ENCODE measurements around the gene ZNF776.
A peak's percentile ranks its signal among the peaks of the same experiment; 100 is the strongest.
"Not testable (repeated sequence)": the region's sequence is repeated elsewhere in the genome, so short reads cannot be mapped to it uniquely, and the experiment has no call there.

ZNF776 gene

DNA sequence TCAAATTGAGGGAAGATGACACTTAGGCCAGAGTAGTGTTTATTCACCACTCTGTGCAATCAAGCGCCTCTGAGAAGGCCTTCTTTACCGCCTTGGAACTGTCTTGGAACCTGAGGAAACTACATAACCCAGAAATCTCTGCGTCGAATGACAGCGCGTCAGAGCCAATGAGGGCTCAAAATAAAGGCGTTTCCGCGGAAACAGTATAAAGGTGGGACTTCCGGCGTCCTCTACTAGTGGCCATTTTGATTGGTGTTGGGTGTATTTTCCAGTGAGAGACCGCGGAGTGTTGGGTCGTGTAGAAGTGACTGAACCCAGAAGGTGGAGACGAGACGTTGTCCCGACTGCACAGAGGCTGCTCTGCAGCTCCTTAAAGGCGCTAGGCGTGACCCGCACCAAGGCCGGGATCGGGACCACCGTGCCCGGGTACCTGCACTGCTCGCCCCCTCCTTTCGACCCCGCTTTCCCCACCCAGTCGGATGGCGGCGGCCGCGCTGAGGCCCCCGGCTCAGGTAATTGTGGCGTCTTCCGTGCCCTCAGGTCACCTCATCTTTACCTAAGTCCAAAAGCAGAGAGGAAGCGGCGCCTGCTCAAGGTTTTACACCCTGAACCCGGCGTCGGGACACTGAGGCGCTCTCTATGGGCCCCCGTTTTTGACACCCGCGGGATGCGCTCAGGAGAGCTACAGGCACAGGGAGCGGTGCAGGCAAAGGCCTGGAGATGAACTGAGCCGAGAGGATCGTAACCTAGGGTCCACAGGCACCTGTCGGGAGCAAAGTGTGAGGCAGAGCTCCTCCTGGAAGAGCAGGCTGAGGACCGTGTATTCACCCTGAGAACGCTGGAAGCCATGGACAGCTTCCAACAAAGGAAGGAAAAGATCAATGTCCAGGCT, at the start of gene ZNF776:
ZNF776 (plus strand) TSS at position 236 of the 892 bp plus-strand sequence; CDS start at position 480, 244 bp downstream.
- peak; percentile 92 for DNase-seq

DNA sequence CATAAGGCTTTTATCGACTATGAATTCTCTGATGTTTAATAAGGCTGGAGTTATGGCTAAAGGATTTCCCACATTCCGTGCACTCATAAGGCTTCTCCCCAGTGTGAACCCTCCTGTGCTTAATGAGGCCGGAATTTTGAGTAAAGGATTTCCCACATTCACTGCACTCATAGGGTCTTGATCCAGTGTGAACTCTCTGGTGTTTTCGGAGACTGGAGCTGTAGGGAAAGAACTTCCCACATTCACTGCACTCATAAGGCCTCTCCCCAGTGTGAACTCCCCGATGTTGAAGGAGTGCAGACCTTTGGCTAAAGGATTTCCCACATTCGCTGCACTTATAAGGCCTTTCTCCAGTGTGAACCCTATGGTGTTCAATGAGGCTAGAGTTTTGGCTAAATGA, 45.0 kb upstream of the ZNF776 start:
- no peak for DNase-seq

DNA sequence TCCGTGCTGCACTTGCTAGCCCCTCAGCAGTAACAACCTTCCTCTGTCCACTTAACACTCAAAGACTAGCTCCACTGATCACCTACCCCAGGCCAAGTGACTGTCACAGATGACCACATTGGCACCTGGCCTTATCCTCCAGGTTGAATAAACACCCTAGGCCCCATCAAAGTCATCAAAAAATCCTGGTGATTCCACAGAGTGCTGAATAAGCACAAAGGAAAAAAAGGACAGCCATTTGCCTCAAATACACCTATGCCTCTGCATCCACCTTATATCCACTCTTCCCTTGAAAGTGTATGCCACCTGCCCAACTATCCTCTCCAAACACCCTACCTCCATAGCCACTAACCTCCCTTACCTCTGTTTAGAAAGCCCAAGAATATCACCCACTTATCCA, 40.3 kb upstream of the ZNF776 start:
- no peak for DNase-seq

DNA sequence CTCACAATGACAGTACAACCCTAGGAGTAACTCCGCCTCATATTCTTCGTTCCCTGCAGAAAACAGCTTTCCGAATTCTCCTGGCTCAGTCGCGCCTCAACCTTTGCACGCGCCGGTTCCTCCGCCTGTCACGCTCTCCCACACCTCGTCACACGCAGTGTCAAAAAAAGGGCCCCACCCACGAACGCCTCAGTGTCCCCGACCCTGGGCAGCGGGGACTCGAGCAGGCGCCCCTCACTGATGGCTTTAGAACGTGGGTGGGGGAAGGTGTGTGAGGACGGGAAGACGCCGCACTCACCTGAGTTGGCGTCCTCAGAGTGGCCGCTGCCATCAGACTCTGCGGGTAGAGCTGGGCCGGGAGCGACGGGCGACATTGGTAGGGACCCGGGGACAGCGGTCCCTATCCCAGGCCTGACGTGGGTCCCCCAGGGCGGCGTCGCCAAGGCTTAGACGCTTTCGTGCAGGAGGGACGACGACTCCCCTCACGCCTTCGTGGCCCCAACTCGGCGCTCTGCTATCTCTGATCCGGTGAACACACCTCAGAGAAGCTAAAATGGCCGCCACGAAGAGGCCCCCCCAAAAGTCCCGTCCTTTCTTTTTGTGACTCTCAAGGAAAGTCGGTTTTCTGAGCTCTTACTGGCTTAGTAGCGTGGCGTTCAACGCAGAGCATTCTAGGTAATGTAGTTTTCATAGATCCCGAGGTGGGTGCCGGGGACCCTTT, 37.8 kb upstream of the ZNF776 start, which contains the start of gene ZNF154:
ZNF154 (minus strand) TSS at position 564 of the 721 bp plus-strand sequence; CDS start at position 331, 233 bp downstream.
- DNase-seq, result no peak

DNA sequence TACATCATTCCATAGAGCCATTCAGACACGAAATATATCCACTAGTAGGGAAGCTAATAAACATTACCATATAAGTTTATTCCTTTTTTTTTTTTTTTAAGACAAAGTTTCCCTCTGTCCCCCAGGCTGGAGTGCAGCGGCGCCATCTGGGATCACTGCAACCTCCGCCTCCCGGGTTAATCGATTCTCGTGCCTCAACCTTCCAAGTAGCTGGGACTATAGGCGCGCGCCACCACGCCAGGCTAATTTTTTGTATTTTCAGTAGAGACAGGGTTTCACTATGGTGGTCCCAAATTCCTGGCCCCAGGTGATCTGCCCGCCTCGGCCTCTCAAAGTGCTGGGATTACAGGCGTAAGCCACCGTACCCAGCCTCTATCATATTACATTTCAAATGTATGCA, 37.0 kb upstream of the ZNF776 start:
- no peak for DNase-seq

DNA sequence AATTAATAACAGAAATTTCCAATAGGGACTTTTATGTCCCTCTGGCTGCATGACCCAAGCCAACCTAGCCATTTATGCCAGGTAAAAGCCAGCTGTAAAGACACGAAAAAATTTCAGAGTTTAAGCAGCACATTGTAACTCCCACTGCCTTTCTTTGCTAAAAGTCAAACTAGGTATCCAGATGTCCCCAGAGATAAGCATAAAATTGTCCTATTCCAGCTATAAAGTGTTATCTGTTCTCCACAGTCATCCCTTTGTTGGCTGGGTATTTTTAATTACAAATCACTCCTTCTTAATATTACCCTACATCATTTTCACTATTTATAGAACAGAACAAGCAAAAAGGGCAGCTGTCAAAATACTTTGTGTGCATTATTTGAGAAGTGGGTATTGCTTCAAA, 34.4 kb upstream of the ZNF776 start:
- DNase-seq, result no peak

DNA sequence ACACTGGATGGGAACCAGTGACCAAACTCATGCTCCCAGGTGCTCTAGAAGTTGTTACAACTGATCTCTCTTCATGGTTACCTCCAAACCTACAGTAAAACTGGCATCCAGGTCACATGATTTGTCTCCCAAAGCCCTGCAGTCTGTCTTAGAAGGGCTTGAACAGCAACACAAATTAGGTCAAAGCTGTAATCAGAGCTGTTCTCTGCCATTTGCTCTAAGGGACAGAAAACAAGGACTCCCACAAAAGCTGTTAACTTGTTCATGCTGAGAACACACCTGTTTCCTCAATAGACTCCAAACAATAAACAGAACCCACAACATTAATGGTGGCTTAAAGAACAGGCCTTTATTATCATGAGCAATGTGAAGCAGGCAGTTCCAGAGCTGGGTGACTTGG, 27.2 kb upstream of the ZNF776 start:
- DNase-seq, result peak; percentile 74

DNA sequence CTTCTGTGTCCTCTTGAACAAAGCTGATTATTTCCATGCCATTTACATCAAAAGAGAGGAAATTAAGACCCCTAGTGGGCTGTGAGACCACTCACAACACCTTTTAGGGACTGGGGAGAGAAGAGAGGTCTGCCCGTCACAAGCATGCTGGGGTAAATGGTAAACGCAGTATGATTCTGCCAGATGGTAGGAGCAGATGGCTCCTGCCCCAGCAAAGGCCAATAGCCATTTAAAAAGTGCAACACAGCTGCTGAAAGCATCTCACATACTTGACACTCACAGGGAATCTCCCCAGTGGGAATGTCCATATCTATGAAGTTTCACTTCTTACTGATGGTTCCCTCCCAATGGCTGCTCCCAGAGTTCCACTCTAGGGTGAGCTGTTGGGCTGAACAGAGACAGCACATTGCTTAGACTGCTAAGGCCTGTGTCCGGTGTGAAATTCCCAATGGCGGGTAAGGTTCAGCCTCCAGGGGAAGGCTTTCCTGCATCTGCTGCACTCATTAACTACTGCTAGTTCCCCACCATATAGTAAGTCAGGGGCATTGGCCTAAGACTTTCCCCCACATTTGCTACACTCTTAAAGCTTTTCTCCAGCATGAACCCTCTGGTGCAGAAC, 26.6 kb upstream of the ZNF776 start:
- peak; percentile 76 for DNase-seq

DNA sequence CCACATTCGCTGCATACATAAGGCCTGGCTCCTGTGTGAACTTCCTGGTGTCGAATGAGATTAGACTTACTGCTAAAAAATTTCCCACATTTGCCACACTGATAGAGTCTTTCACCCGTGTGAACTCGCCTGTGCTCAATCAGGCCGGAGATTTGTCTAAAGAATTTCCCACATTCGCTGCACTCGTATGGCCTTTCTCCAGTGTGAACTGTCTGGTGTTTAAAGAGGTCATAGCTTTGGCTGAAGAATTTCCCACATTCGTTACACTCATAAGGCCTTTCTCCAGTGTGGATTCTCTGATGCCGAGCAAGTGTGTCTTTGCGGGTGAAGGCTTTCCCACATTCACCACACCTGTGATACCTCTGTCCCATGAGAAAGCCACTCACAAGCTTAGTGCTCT, 25.7 kb upstream of the ZNF776 start:
- no peak for DNase-seq

DNA sequence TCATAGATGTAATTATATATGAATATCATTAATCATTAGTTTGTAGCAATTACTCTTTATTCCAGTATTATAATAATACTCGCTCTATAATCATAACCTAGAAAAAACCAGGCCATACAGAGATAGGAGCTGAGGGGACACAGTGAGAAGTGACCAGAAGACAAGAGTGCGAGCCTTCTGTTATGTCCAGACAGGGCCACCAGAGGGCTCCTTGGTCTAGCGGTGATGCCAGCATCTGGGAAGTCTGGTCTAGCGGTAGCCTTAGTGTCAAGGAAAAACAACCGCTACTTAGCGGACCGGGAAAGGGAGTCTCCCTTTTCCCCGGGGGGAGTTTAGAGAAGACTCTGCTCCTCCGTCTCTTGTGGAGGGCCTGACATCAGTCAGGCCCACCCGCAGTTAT, 8.3 kb upstream of the ZNF776 start:
- not testable (repeated sequence) for DNase-seq

DNA sequence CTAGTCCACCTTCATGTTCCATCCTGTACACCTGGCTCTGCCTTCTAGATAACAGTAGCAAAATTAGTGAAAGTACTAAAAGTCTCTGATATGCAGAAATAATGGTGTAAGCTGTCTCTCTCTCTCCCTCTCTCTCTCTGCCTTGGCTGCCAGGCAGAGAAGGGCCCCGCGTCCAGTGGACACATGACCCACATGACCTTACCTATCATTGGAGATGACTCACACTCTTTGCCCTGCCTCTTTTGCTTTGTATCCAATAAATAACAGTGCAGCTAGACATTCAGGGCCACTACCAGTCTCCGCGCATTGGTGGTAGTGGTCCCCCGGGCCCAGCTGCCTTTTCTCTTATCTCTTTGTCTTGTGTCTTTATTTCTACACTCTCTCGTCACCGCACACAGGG, 7.8 kb upstream of the ZNF776 start:
- DNase-seq, result not testable (repeated sequence)

DNA sequence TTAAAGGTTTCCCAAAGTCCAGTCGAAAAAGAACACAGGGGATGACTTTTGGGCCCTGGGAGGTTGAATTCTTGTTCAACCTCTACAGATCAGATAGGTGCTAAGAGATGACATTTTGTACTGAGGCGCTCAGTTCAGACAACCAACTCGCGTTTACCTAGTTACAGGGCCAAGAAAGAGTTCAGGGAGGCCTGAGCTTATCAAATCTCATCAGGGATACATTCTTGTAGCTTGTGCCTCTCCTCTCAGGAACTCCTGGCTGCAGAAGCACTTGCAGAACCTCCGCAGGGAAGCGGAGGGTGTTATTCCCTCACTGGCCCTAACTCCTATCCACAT, 825 bp downstream of the ZNF776 start:
- no peak for DNase-seq

DNA sequence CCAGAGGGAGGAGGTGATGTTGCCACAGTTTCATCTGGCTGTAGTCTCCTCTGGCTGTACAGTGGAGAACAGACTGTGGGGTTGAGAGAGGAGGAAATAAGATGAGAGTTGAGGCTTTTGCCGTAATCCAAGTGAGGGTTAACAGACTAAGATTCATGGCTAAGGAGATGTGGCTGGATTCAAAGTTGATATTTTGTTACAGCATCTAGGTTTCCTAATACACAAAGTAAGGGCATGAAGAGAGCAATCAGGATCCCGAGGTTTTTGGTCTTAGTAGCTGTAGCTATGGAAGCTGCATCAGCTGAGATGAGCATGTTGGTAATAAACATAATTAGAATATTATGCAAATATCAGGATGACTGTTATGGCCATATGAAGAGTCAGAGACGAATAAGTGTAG, 1.4 kb downstream of the ZNF776 start:
- no peak for DNase-seq

DNA sequence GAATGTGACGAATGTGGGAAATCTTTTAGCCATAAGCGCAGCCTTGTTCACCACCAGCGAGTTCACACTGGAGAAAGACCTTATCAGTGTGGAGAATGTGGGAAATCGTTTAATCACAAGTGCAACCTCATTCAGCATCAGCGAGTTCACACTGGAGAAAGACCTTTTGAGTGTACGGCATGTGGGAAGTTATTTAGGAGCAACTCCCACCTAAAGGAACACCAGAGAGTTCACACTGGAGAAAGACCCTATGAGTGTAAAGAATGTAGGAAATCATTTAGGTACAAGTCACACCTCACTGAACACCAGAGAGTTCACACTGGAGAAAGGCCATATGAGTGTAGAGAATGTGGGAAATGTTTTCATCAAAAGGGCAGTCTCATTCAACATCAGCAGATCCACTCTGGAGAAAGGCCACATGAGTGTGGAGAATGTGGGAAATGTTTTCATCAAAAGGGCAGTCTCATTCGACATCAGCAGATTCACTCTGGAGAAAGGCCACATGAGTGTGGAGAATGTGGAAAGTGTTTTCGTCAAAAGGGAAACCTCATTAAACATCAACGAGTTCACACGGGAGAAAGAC, 7.6 kb downstream of the ZNF776 start:
- DNase-seq, result no peak

DNA sequence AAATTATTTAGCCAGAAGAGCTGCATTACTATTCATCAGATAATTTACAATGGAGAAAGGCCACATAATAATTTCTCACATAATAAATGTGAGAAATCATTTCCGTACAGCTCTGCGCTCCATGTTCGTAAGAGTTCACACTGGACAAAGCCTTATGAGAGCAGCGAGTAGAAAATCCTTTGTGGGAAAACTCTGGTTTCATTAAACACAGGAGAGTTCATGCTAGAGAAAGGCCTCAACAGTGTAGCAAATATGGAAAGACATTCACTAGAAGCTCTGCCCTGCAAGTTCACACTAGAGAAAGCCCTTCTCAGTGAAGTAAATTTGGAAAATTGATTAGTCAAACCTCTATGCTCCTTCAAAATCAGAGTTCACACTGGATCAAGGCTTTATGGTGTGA, 8.4 kb downstream of the ZNF776 start:
- no peak for DNase-seq

DNA sequence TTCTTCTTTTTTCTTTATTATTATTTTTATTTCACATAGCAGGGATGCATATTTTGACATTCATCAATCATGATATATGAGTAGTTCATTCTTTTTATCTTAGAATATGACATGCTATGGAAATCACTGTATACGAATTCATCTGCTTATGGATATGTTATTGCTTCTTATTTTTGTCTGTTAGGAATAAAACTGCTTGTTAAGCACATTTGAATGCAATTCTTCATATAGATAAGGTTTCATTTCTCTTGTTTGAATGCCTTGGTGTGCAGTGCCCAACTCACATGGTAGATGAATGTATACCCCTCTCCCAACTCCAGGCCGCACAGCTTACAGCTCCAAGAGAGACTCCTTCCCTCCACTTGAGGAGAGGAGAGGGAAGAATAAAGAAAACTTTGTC, 11.3 kb downstream of the ZNF776 start:
- no peak for DNase-seq

DNA sequence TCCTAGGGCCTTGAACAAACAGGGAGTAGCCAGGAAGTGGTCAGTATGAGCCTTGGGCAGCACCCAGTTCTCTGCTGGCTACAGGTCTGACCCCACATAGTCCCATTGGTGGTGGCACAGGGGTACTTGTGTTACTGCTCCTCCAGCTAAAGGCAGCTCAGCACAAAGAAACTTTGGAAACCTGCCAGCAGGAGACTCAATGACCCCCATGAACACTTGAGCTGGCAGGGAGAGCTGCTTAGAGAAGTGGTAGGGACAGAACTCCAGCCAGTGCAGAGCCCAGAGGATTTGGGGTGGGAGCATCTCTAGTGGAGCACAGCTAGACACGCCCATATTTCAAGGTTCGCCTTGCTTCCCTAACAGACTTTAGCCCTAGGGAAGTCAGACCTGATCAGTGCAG, 12.5 kb downstream of the ZNF776 start:
- no peak for DNase-seq

DNA sequence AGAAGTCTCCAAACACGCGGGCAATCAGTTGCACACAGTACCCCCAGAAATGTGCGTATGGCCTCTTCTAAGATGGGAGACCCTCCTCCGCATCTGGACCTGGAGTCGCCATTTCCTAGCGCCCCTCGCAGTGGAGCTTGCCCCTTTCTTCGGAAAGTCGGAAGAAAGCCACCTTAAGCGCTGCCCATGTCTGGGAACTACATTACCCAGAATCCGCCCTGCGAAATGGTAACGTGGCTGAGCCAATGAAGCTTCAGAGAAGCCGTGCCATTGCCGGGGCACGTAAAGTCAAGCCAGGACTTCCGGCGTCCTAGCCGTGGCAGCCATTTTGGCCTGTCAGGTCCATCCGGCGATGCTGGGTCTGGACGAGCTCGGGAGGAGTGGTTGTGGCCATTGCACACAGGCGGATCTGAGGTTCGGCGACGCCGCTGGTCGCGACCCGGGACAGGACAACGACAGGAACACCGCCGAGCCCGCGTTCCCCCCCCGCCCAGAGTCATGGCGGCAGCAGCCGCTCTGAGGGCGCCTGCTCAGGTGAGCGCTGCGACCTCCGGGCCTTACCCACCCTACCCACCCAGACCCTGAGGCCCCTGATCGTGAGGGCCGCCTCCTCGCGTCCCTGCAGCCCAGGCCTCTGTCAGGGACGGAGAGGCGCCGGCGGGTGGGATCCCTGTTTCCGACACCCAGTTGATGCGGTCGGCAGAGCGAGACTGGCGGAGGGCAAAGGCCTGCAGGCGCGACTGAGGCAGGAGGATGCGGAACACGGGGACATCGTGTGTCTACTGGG, 22.9 kb downstream of the ZNF776 start, which contains the start of gene ZNF586:
ZNF586 (plus strand) TSS at position 332 of the 787 bp plus-strand sequence; CDS start at position 499, 167 bp downstream.
- peak; percentile 89 for DNase-seq

DNA sequence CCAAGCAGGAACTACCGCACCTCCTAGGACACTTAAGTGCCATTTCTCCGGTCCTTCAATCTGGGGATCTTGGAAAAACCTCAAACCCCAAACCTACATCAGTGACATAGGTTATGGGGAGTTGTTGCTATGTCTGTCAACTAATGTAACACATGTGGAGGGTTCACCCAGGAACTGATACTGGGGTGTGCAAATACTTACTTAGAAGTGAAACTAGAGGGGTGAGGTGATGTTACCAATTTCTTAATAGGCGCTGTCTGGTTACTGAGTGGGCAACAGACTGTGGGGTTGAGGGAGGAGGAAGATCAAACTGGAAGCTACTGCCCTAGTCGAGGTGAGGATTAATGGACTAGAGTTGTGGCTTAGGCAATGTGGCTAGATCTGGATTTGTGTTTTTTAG, 24.8 kb downstream of the ZNF776 start:
- no peak for DNase-seq

DNA sequence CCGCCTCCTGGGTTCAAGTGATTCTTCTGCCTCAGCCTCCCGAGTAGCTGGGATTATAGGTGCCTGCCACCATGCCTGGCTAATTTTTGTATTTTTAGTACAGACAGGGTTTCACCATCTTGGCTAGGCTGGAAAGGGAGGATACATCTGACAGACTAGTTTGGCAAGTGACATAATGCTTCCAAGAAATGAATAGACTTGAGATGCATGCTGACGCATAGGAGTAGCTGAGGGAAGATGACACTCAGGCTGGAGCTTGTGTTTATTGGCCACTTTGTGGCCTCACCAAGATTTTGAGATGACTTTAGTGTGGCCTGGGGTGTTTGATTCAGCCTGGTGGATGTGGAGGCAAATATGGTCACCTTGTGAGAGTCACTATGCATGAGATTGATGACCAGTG, 26.9 kb downstream of the ZNF776 start:
- no peak for DNase-seq

DNA sequence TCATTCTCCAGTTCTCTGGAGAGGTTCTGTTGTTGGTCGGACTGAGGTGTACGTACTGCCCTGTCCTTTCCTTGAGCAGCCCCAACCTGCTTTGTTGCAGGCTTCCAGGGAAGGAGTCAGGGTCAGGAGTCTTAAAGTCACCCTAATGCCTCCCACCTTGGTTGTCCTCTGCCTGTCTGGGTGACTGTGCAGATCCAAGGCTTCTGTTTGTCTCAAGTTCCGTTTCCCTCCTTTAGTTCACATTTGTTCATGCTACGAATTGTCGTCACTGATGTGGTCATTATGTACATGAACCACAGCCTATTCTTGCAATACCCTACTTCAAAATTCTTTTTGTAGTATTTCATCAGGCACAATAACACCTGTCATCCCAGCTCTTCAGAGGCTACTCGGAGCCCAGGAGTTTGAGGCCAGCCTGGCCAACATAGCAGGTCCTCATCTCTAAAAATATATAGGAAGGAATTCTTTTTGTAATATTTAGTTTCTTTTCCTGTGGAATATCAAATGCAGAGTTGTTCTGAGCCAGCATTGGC, 30.2 kb downstream of the ZNF776 start:
- DNase-seq, result no peak

DNA sequence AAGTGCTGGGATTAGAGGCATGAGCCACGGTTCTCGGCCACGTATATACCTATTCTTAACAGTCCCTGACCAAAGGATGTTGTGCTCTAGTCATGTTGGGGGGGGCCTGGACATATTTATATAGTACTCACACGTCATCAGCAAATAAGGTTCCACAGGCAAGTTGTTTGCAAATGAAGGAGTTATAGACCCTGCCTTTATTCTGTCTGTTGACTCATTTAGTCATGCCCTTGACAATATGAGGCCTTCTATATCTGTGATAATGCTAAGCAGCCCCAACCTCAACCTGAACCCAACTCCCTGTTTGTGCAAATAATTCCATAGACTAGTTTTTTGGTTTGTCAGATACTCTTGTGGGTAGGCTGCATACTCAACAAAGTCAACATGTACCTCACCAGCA, 31.7 kb downstream of the ZNF776 start:
- DNase-seq, result no peak
